ENCODE measurements around the gene MYH13. TPM values are rescaled to one million over a fixed set of nuclear protein-coding genes. Genes with fewer than 3 reads are reported as not detected.

Gene MYH13
- total and polyA plus RNA-seq, 10 of the 15 experiments (the other 5 are each of a cell fraction or from before 2014, with no cell fraction given): 0.01 to 0.04 (median 0.03) TPM; not detected in 4

- Histone ChIP-seq H3K79me2 (ENCODE audit: control insufficient read depth, insufficient read depth, low read length) (no peaks in the 10 kb centered on the region), H3K4me1 (ENCODE audit: control insufficient read depth, insufficient read depth, low read length) (no peaks in the 10 kb centered on the region), H3K9ac (ENCODE audit: control insufficient read depth, insufficient read depth, low read length) (no peak overlapping the region), H3K27me3 (replicated peaks in 1 of 2; ENCODE audit: control insufficient read depth in 2 of 2, insufficient read depth in 2 of 2, low read length in 1 of 2) (no peaks in the 10 kb centered on the region), H3K4me3 (no peak overlapping the region), H3K9me3 (replicated peaks; ENCODE audit: control insufficient read depth, insufficient read depth, low read length) (no peaks in the 10 kb centered on the region), H2AFZ (ENCODE audit: control insufficient read depth, low read depth, low read length) (no peak overlapping the region), H3K27ac (ENCODE audit: control insufficient read depth, insufficient read depth) (no peak overlapping the region), H3K4me2 (ENCODE audit: control insufficient read depth, insufficient read depth) (no peak overlapping the region), H3K36me3 (ENCODE audit: control insufficient read depth in 2 of 2, insufficient read depth in 2 of 2, low read length in 1 of 2) (no peaks in the 10 kb centered on the region), H4K20me1 (ENCODE audit: control insufficient read depth, insufficient read depth) (no peaks in the 10 kb centered on the region)
- DNase-seq (ENCODE audit: low read depth, low spot score) (no peak), ATAC-seq (no peak), FAIRE-seq (no peak)
- no TSS peak for BruUV-seq (replicated peaks)
- ChIA-PET CTCF (interaction anchor here (0.9 to 1.1 kb wide), 3 partner anchors 276 to 291 kb away, joined by 3 to 4 read pairs (median 3); no protein-coding TSS in a partner anchor), SMC1A (ENCODE audit: uncharacterized antibody, unreplicated experiment) (interaction anchor here (0.9 kb wide), 1 partner anchor 10 kb away, joined by 3 read pairs; no protein-coding TSS in a partner anchor), POLR2A (interaction anchor here (0.6 kb wide), 1 partner anchor 105 kb away, joined by 4 read pairs; no protein-coding TSS in a partner anchor), RAD21 (ENCODE audit: unreplicated experiment) (no interaction called here)
- in situ Hi-C loops (cut with MboI) (no loop called here), intact Hi-C loops (cut with micrococcal nuclease; ENCODE audit: unreplicated experiment) (no loop called here)
- WGBS (ENCODE audit: insufficient coverage, insufficient replicate concordance, low lambda C conversion rate, missing lambda C conversion rate): 33% methylated on average over 8 of the region's 8 CpGs
- TF ChIP-seq HDAC6 (IDR thresholded peaks at IDR 0.05; ENCODE audit: unreplicated experiment) (no peak), CBX5 (IDR thresholded peaks at IDR 0.05; ENCODE audit: low read depth) (no peak), POU2F2 (IDR thresholded peaks at IDR 0.05; ENCODE audit: borderline replicate concordance, low read depth, low read length) (no peak), ZNF274 (IDR thresholded peaks at IDR 0.05; ENCODE audit: insufficient read depth, insufficient read length) (no peak), GABPA (IDR thresholded peaks at IDR 0.05; ENCODE audit: low read depth) (no peak), BHLHE40 (IDR thresholded peaks at IDR 0.05; ENCODE audit: borderline replicate concordance in 1 of 2, low read depth in 2 of 2, low read length in 1 of 2) (no peak)
Measured at GRCh38 chr17:10339051-10339450, 33.8 kb downstream of the MYH13 start.

GRCh38 chr17:10337976-10338375 is 34.8 kb downstream of the MYH13 start:
- Histone ChIP-seq H3K4me2 (ENCODE audit: control insufficient read depth, insufficient read depth) (no peak overlapping the region), H3K27me3 (replicated peaks in 1 of 2; ENCODE audit: control insufficient read depth in 2 of 2, insufficient read depth in 2 of 2, low read length in 1 of 2) (no peaks in the 10 kb centered on the region), H3K4me3 (no peak overlapping the region), H3K4me1 (ENCODE audit: control insufficient read depth, insufficient read depth, low read length) (no peaks in the 10 kb centered on the region), H3K36me3 (ENCODE audit: control insufficient read depth in 2 of 2, insufficient read depth in 2 of 2, low read length in 1 of 2) (no peaks in the 10 kb centered on the region), H4K20me1 (ENCODE audit: control insufficient read depth, insufficient read depth) (no peaks in the 10 kb centered on the region), H3K9me3 (replicated peaks; ENCODE audit: control insufficient read depth, insufficient read depth, low read length) (no peaks in the 10 kb centered on the region), H2AFZ (ENCODE audit: control insufficient read depth, low read depth, low read length) (no peak overlapping the region), H3K79me2 (ENCODE audit: control insufficient read depth, insufficient read depth, low read length) (no peaks in the 10 kb centered on the region), H3K9ac (ENCODE audit: control insufficient read depth, insufficient read depth, low read length) (no peak overlapping the region), H3K27ac (ENCODE audit: control insufficient read depth, insufficient read depth) (no peak overlapping the region)
- no peak for ATAC-seq
- DNase-seq (ENCODE audit: low read depth, low spot score): no peak
- in situ Hi-C loops (cut with MboI) (no loop called here), intact Hi-C loops (cut with micrococcal nuclease; ENCODE audit: unreplicated experiment) (no loop called here)
- RAD21 ChIA-PET (ENCODE audit: unreplicated experiment): no interaction called here
- CTCF ChIA-PET: interaction anchor here (0.9 kb wide), 1 partner anchor 277 kb away, joined by 4 read pairs; no protein-coding TSS in a partner anchor
- FAIRE-seq: no peak
- POLR2A ChIA-PET: no interaction called here
- WGBS (ENCODE audit: insufficient coverage, insufficient replicate concordance, low lambda C conversion rate, missing lambda C conversion rate): 34% methylated on average over 7 of the region's 9 CpGs
- SMC1A ChIA-PET (ENCODE audit: uncharacterized antibody, unreplicated experiment): no interaction called here
- no TSS peak for BruUV-seq (replicated peaks)
- no peak for TF ChIP-seq PBX3 (IDR thresholded peaks at IDR 0.05; ENCODE audit: insufficient replicate concordance, low read depth, low read length)
- no peak for TF ChIP-seq NFXL1 (IDR thresholded peaks at IDR 0.05; ENCODE audit: borderline replicate concordance)
- no peak for TF ChIP-seq TBL1XR1 (IDR thresholded peaks at IDR 0.05; ENCODE audit: low read depth, low read length)
- no peak for TF ChIP-seq NFYA (IDR thresholded peaks at IDR 0.05; ENCODE audit: borderline replicate concordance, low read depth, low read length)
- TF ChIP-seq MYB (IDR thresholded peaks at IDR 0.05; ENCODE audit: borderline replicate concordance, low read depth, low read length): no peak
- no peak for TF ChIP-seq CHD4 (IDR thresholded peaks at IDR 0.05)
- TF ChIP-seq SREBF1 (IDR thresholded peaks at IDR 0.05; ENCODE audit: low read length): no peak
- no peak for TF ChIP-seq SPI1 (IDR thresholded peaks at IDR 0.05; ENCODE audit: borderline replicate concordance, insufficient read depth, low read depth, low read length)
- TF ChIP-seq ZSCAN29 (IDR thresholded peaks at IDR 0.05): no peak
- no peak for TF ChIP-seq SUZ12 (IDR thresholded peaks at IDR 0.05; ENCODE audit: unreplicated experiment)

Data from GM12878 (cell line).